Astrocyte (in vitro differentiated cells and primary cell): Measurements from ENCODE around the gene XPNPEP1. TPM values are rescaled to one million over a fixed set of nuclear protein-coding genes. Genes with fewer than 3 reads are reported as not detected.

ENCODE experiments used
- DNase-seq: peaks from one replicate; pipeline ENCODE4 v3.0.0-alpha.2; 2010; ENCODE audit warnings: low read depth
- FAIRE-seq: peaks from 2 replicates; lab custom pipeline; 2011; peaks lifted over from hg19 to GRCh38; lab: Jason Lieb, UNC
- H2AFZ ChIP-seq: 2 replicates; pipeline ENCODE4 v1.6.0; 2012; ENCODE audit warnings: low read depth, low read length, inconsistent platforms
- H3K27ac ChIP-seq: 2 replicates; pipeline ENCODE4 v1.5.1; 2011; ENCODE audit warnings: low read depth, low read length, inconsistent platforms
- H3K27me3 ChIP-seq: 2 replicates; pipeline ENCODE4 v1.6.0; 2011; ENCODE audit warnings: low read length, inconsistent platforms; ENCODE audit not compliant: insufficient read depth
- H3K36me3 ChIP-seq: 2 replicates; pipeline ENCODE4 v1.5.1; 2011; ENCODE audit warnings: low read length, inconsistent platforms; ENCODE audit not compliant: insufficient read depth
- H3K4me1 ChIP-seq: 2 replicates; pipeline ENCODE4 v1.5.1; 2011; ENCODE audit warnings: low read length, inconsistent platforms; ENCODE audit not compliant: insufficient read depth
- H3K4me2 ChIP-seq: 2 replicates; pipeline ENCODE4 v1.6.0; 2012; ENCODE audit warnings: low read length, inconsistent platforms
- H3K4me3 ChIP-seq: 2 replicates; pipeline ENCODE4 v1.5.1; 2011; ENCODE audit warnings: low read depth, mild to moderate bottlenecking, low read length, inconsistent platforms; ENCODE audit not compliant: insufficient read depth
- H3K79me2 ChIP-seq: 2 replicates; pipeline ENCODE4 v1.6.0; 2012; ENCODE audit warnings: mild to moderate bottlenecking, low read length, inconsistent platforms; ENCODE audit not compliant: insufficient read depth
- H3K9ac ChIP-seq: 2 replicates; pipeline ENCODE4 v1.6.0; 2012; ENCODE audit warnings: mild to moderate bottlenecking, low read length, inconsistent platforms
- H3K9me3 ChIP-seq: 2 replicates; pipeline ENCODE4 v1.5.1; 2012; ENCODE audit warnings: low read depth, mild to moderate bottlenecking, low read length, inconsistent platforms; ENCODE audit not compliant: insufficient read depth
- H4K20me1 ChIP-seq: 2 replicates; pipeline ENCODE4 v1.6.0; 2012; ENCODE audit warnings: low read length, inconsistent platforms; ENCODE audit not compliant: insufficient read depth
- H3K27ac Mint-ChIP-seq: one replicate; pipeline ENCODE4 v1.8.0; 2021; ENCODE audit warnings: mild to moderate bottlenecking, mixed read lengths; ENCODE audit not compliant: unreplicated experiment
- H3K27me3 Mint-ChIP-seq: one replicate; pipeline ENCODE4 v1.8.0; 2021; ENCODE audit warnings: low read depth, mixed read lengths; ENCODE audit not compliant: unreplicated experiment
- H3K36me3 Mint-ChIP-seq: one replicate; pipeline ENCODE4 v1.8.0; 2021; ENCODE audit warnings: low read depth, mixed read lengths; ENCODE audit not compliant: unreplicated experiment
- H3K4me1 Mint-ChIP-seq: one replicate; pipeline ENCODE4 v1.8.0; 2021; ENCODE audit warnings: low read depth, mixed read lengths; ENCODE audit not compliant: unreplicated experiment
- H3K4me3 Mint-ChIP-seq: one replicate; pipeline ENCODE4 v1.8.0; 2021; ENCODE audit warnings: mild to moderate bottlenecking, moderate library complexity, mixed read lengths; ENCODE audit not compliant: unreplicated experiment
- H3K9me3 Mint-ChIP-seq: one replicate; pipeline ENCODE4 v1.8.0; 2021; ENCODE audit warnings: mild to moderate bottlenecking, mixed read lengths; ENCODE audit not compliant: unreplicated experiment
- EZH2 ChIP-seq: IDR thresholded peaks from 2 replicates; pipeline ENCODE4 v1.6.1; 2012; ENCODE audit warnings: mild to moderate bottlenecking, low read length, inconsistent platforms; ENCODE audit not compliant: insufficient read depth
- total RNA-seq: library from RNA; stranded (reverse); gene quantifications from 2 replicates; pipeline ENCODE4 v1.2.1, GENCODE V29; 2021
- TF ChIP-seq, protein P1 (sequence below): IDR thresholded peaks from 2 replicates; pipeline ENCODE4 v1.5.1; 2011; ENCODE audit warnings: low read depth, mild to moderate bottlenecking, inconsistent platforms, low read length, moderate library complexity; ENCODE audit not compliant: insufficient read depth

The XPNPEP1 gene
- total RNA-seq, 1 donor from 2014 or later = 100 TPM

DNA sequence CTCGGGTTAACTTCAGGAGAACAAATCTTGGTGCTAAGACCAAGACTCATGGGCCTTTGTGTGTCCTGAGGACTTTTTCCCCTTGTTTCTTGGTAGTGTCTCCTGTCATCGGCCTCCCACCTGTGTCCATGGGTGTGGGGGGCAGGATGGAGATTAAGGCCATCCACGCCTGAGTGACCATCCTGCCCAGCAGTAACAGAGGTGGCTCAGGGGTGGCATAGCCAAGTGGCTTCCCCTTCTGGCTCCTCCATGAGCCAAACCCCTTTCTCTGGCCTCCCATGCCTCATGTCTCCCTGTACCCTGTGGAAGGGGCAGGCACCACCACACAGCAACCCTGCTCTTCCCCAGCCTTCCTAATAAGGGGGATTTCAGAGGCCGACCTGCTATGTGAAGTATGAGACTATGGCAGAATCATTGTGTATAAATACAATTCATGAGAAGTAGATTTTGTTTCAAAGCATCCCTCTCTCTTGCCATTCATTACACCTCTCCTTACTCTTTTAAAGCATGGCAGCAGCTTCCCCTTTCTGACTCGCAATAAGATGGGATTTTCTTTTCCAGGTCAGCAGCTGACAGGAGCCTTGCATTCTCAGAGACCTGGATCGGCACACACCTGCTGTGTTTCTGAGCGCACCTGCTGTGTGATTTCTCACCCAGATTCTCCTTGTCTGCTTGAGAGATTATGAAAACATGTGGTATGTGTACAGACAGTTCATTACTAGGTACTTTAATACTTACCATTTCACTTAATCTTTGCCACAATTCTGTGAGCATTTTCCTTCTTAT lies 102.5 kb downstream of the XPNPEP1 start:
- peaks cover 5% of the 10 kb centered on the region for H3K27me3 Mint-ChIP-seq
- Histone ChIP-seq H4K20me1 (no peaks in the 10 kb centered on the region), H3K4me1 (no peaks in the 10 kb centered on the region), H3K27me3 (no peaks in the 10 kb centered on the region), H3K4me2 (no peak overlapping the region), H3K79me2 (no peaks in the 10 kb centered on the region), H3K9ac (no peak overlapping the region), H3K4me3 (no peak overlapping the region), H3K9me3 (no peaks in the 10 kb centered on the region), H2AFZ (no peak overlapping the region), H3K27ac (no peak overlapping the region), H3K36me3 (no peaks in the 10 kb centered on the region)
- FAIRE-seq = no peak
- H3K4me3 Mint-ChIP-seq = no peak overlapping the region
- H3K36me3 Mint-ChIP-seq = no peaks in the 10 kb centered on the region
- H3K9me3 Mint-ChIP-seq = peaks cover 1% of the 10 kb centered on the region
- no peak for TF ChIP-seq EZH2
- TF ChIP-seq, protein P1, sequence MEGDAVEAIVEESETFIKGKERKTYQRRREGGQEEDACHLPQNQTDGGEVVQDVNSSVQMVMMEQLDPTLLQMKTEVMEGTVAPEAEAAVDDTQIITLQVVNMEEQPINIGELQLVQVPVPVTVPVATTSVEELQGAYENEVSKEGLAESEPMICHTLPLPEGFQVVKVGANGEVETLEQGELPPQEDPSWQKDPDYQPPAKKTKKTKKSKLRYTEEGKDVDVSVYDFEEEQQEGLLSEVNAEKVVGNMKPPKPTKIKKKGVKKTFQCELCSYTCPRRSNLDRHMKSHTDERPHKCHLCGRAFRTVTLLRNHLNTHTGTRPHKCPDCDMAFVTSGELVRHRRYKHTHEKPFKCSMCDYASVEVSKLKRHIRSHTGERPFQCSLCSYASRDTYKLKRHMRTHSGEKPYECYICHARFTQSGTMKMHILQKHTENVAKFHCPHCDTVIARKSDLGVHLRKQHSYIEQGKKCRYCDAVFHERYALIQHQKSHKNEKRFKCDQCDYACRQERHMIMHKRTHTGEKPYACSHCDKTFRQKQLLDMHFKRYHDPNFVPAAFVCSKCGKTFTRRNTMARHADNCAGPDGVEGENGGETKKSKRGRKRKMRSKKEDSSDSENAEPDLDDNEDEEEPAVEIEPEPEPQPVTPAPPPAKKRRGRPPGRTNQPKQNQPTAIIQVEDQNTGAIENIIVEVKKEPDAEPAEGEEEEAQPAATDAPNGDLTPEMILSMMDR = no peak
- no peak for DNase-seq
- peaks cover 5% of the 10 kb centered on the region for H3K4me1 Mint-ChIP-seq
- H3K27ac Mint-ChIP-seq = no peak overlapping the region

DNA sequence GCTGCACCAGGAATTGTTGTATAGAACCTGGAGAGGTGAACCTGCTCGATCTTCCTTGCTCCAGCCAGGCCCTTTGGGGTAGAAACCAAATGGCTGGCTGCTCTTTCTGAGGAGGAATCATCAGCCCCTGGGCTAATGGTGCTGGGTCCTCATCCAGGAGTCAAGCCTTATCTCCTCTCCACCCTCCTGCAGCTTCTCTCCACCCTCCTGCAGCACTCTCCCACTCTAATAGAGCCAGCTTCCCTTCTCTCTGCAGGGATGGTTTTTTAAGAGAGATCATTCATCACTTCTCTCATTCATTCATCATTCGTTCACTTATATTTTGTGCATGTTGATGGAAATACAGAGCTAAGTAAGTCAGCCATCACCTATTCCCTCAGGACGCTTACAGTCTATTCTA lies 103.5 kb downstream of the XPNPEP1 start:
- H2AFZ ChIP-seq = no peak overlapping the region
- Mint-ChIP-seq H3K4me1 (peaks cover 5% of the 10 kb centered on the region), H3K9me3 (peaks cover 1% of the 10 kb centered on the region), H3K27me3 (peaks cover 5% of the 10 kb centered on the region), H3K4me3 (no peak overlapping the region), H3K36me3 (no peaks in the 10 kb centered on the region), H3K27ac (no peak overlapping the region)
- H3K27ac ChIP-seq = no peak overlapping the region
- H3K4me3 ChIP-seq = no peak overlapping the region
- FAIRE-seq (no peak), DNase-seq (no peak)
- H3K9me3 ChIP-seq = no peaks in the 10 kb centered on the region
- H4K20me1 ChIP-seq = no peaks in the 10 kb centered on the region
- no peaks in the 10 kb centered on the region for H3K79me2 ChIP-seq
- H3K36me3 ChIP-seq = no peaks in the 10 kb centered on the region
- no peaks in the 10 kb centered on the region for H3K27me3 ChIP-seq
- TF ChIP-seq EZH2 = no peak
- TF ChIP-seq, protein P1 = no peak
- no peak overlapping the region for H3K9ac ChIP-seq
- H3K4me2 ChIP-seq = no peak overlapping the region
- H3K4me1 ChIP-seq = no peaks in the 10 kb centered on the region

Other genes starting within 250 kb of the XPNPEP1 start
- 127 and 148 TPM in 2 replicates for gene ADD3, start 84.5 kb upstream of the XPNPEP1 start, total RNA-seq